DMS 273 (cell line): ENCODE results near the gene CORO2A.
A peak's percentile ranks its signal among the peaks of the same experiment; 100 is the strongest.
"Not testable (repeated sequence)": the region's sequence is repeated elsewhere in the genome, so short reads cannot be mapped to it uniquely, and the experiment has no call there.

Experiments used
- DNase-seq: peaks from one replicate; lab custom pipeline; 2025; ENCODE audit not compliant: unreplicated experiment; lab: John Stamatoyannopoulos, UW

Gene CORO2A

DNA sequence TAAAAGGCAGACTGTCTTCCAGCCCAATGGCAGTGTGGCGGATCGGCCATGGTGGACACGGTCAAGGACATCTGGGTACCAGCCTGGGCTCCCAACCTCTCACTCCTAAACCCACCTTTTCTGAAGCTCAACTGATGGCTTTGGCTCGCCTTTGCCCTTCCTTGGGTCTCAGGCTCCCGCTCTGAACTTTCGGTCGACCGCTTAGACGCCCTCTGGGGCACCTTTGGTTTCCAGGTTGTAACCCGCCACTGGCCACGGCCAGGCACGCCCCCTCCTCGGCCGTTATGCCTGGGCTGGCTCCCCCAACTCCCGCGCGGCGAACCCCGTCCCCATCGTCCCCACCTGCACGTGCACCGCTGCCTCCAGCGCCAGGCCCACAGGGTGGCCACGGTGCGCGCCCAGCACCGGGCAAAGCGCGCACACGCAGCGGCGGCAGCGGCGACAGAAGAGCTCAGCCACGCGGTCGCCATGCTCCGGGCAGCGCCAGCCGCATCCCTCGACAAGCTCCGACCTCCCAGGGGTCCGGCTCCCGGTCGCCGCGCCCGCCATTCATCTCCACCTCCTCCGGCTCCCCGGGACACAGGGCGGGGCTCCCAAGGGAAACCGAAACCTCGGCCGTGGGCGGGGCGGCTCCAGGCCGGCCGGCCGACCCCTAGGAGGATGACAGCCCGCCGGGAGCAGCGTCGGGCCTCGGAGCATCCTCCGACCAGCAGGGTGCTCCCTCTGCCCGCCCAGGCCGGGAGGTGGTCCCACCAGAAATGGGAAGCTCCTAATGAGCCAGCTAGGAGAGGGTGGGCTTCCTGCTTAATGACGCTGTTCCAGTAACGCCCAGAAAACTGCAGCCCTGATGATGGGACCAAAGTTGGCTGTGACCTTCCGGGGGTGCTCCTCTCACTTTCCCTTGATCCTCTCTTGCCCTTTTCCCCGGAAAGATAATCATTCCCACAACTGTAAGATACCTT is 73.5 kb downstream of the CORO2A start, which contains the start of gene TRIM14:
TSS of gene TRIM14 (minus strand) at position 583 of the 962 bp plus-strand sequence. CDS start at position 549, 34 bp downstream.
- DNase-seq: peak; percentile 82

DNA sequence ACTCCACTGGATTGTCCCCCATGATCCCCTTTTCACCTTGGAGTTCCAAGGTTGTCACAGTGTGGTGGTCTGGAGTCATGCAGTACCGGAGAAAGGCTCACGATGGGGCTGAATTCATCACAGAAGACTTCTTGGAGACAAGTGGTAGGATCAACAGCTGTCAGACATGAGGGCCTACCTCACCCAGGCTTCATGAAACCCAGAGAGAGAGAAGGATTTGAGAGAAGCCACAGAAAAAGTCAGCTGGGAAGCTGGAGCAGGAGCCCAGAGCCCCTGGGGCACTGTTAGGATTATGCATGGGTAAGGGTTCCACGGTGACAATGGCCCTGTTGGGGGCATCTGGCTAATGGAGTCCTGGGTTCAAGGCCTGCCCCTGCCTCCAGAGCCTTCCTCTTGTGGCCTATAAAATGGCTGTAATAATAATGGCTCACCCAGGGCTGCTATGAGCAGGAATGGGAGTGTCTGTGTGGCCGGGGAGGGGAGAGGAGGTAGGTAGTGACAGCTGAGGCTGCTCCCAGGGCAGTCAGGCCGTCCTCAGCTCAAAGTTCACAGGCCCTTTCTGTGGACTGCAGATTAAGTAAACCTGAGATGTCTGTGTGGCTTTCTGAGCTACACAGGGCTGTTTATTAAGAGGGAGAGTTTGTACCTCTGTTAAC is 74.3 kb downstream of the CORO2A start:
- DNase-seq: peak; percentile 72

DNA sequence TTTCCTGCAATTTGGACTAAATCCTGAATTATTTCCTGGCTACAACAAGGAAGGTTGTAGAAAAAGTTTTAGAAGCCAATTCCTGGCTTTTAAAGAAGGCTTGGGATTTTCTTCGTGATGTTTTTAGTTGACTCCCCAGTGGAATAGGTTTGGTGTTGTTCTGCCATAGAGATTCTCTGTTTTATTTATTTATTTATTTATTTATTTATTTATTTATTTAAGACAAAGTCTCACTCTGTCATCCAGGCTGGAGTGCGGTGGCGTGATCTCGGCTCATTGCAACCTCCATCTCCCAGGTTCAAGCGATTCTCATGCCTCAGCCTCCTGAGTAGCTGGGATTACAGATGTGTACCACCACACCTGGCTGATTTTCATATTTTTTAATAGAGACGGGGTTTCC is 75.3 kb downstream of the CORO2A start:
- not testable (repeated sequence) for DNase-seq

DNA sequence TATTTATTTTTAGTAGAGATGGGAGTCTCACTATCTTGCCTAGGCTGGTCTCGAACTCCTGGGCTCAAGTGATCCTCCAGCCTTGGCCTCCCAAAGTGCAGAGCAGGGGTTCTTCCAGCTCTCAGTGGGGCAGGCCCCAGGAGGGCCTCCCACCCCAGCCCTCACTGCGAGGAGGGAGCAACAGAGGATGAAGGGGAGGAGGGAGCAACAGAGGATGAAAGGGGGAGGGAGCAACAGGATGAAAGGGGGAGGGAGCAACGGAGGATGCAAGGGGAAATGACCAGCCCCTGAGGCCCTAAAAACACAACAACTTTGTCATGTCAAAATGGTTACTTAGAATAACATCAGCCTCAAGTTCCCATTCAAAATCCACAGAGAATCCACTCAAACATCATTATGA is 83.4 kb downstream of the CORO2A start:
- DNase-seq: no peak

DNA sequence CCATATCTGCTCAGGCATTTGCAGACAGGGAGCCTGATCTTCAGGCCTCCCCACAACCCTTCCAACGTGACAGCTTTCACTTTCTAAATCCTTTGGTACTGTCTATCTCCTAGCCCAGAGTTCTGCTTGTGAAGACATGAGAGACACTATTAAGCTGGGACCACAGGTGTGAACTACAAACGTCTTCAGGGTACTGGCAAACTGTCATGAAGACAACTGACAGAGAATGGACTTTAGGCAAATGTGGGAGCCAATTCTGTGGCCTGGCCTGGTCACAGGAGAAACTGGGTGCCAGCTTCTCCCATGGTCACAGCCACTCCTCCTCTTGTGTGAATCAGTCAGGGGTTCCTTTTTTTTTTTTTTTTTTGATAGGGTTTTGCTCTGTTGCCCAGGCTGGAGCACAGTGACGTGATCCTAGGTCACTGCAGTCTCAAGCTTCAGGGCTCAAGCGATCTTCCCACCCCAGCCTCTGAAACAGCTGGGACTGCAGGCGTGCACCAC is 83.9 kb downstream of the CORO2A start:
- DNase-seq: no peak

DNA sequence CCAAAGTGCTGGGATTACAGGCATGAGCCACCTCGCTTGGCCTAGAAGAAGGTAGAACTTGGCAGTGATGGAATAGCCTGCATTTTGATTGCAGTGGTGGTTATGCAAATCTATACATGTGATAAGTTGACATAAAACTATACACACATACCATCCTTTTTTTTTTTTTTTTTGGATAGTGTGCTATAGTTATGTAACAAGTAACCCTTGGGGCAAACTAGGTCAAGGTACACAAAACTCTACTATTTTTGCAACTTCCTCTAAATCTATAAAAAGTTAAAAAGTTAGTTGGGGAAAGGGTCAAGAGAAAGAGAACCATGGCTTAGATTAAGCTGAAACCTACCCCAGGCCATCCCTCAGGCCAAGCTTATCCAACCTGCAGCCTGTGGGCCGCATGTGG is 84.5 kb downstream of the CORO2A start:
- DNase-seq: no peak

DNA sequence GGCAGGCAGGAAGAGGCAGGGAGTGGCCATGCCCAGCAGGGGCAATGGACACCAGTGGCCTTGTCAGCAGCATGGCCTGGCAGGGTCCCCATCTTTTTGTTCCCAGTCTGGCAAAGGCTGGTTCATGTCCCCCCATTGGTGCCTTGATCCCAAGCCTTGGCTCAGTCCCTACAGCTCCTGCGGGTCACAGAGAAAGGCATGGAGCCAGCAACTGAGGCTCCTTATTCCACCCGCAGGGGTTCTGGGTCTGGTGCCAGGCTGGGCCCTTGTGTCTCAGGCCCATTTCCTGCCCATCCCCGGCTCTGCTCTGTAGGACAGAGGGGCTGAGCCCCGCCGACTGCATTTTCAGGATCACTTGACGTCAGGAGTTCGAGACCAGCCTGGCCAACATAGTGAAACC is 87.4 kb downstream of the CORO2A start:
- no peak for DNase-seq

DNA sequence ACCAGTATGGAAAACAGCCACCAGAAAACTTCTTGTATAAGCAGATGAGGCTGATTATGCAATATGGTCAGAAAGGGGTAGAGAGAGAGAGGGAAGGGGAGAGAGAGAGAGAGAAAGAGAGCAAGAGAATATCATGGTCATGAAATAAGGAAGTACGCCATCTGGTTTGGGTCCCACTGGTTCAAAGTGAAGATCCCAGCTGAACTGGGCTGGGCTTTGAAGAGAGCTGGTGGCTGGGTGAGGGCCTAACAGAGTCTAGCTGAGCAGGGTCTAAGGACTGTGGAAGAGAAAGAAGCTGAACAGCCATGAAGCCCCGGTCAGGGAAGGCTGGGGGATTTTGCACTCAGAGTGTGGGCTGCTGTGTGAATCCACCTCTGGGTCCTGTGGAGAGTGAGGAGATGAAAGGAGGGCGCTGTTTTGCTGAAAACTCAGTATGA is 88.0 kb downstream of the CORO2A start:
- no peak for DNase-seq

DNA sequence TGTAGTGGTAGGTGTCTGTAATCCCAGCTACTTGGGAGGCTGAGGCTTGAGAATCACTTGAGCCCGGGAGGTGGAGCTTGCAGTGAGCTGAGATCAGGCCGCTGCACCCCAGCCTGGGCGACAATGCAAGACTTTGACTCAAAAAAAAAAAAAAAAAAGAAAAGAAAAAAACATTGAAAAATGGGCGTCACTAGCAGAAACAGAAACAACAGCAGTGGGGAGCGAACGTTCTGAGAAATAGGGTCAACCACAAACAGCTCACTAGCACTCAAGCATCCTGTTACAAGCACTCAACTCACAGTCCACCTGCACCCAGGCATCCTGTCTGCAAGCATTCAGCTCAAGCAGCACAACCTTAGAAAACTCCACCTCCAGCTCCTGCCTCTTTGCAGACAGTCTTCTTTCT is 90.6 kb downstream of the CORO2A start:
- no peak for DNase-seq

DNA sequence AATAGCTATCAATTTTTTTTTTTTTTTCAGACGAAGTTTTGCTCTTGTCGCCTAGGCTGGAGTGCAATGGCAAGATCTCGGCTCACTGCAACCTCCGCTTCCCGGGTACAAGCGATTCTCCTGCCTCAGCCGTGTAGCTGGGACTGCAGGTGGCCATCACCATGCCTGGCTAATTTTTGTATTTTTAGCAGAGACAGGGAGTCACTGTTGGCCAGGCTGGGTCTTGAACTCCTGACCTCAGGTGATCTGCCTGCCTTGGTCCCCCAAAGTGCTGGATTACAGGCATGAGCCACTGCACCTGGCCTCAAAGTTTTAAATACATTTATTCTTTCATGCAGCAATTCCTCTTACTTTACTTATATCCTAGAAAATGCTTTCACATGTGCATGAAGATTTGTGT is 91.0 kb downstream of the CORO2A start:
- DNase-seq: no peak

DNA sequence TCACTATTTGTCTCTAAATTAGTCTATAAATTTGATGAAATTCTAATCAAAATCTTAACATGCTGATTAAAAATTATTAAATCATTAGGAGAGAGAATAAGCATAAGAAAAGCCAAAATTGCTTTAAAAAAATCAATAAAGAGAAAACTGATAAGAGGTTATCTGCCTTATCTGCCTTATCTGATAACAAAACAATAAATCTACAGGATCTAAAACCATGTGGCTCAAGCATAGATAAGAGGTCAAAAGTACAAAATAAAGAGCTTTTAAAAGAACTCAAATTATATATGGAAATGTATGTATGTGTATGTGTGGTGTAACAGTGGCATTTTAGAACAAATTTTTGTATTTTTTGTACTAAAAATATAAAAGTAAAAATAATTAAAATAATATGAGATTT is 92.0 kb downstream of the CORO2A start:
- no peak for DNase-seq

DNA sequence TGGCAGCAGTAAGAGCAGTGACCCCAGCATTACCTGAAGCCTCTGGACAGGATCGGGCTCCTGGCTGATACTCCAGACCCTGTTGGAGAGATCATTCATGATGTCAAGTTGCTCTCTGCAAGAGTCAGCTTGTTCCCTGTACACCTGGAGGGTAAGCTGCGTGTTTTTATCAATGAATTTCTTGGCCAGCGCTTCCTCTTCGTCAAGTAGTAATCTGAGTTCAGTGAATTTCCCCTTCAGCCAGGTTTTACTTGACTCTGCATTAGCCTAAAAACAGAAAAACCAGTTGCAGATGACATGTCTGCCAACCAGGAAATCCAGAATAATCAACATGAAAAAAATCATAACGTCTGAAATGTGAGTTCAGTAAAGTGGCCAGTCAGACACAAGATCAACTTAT is 92.5 kb downstream of the CORO2A start:
- DNase-seq: no peak

DNA sequence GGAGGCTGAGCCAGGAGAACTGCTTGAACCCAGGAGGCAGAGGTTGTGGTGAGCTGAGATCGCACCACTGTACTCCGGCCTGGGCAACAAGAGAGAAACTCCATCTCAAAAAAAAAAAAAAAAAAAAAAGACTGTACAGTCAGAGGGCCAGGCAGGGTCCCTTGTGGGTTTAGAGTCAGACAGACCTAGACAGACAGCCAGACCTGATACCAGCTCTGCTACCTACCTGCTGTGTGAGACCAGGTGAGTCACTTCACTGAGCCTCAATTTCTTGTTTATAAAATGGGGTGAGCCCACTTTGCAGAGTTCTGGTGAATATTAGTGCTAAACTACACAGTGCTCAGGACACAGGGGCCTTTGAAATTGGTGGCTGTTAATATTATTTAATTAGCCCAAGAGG is 93.1 kb downstream of the CORO2A start:
- no peak for DNase-seq

DNA sequence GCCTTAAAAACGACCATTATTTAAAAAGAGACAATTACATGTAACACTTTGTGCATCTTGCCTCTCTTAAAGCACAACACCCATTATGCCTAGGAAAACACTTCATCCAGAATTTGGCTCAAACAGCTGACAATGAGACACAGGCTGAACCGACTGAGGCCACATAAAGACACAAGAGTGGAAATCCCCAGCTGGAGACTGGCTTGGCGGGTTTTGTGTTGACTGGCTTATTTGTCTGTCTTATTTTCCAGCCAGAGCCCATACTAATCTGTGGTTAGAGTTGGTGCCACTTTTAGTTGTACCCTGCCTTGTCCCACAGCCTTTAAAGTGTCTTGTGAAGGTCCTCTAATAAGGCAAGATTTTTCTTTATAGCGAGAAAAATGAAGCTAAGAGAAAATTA is 94.6 kb downstream of the CORO2A start:
- no peak for DNase-seq

DNA sequence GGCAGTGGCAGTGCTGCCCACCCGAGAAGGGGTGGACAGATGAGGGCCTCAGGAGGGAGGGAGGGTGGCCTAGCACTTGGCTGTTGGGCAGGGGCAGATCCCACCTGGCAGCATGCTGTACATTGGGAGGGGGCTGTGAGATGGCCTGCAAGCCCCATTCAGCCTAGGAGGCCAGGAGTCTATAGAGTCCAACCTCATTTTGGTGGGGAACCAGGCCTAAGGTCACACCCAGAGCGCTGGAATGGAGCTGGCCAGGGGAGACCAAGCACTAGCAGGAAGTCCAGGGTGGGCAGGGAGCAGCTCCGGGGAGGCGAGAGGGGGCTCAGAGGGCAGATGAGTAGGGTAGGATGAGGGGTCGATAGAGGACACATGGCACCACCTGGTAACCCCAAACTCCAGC is 96.3 kb downstream of the CORO2A start:
- no peak for DNase-seq

DNA sequence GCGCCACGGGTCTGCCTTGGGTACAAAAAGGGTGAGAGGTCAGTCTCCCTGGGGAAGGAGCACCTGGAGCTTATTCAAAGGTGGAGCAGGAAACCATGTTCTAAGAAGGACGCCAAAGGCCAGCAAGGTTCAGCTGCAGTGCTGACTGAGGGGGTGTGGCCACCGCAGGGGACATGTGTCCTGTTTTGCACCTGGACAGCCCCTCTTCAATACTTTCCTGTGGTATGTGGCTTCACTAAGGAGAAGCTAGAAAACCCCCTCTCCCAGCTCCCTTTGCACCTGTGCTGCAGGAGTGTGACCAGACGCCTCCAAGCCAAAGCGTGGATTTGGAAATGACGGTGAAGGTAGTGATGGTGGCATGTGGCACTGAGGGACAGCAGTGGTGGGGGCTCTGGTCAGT is 97.0 kb downstream of the CORO2A start:
- DNase-seq: no peak

DNA sequence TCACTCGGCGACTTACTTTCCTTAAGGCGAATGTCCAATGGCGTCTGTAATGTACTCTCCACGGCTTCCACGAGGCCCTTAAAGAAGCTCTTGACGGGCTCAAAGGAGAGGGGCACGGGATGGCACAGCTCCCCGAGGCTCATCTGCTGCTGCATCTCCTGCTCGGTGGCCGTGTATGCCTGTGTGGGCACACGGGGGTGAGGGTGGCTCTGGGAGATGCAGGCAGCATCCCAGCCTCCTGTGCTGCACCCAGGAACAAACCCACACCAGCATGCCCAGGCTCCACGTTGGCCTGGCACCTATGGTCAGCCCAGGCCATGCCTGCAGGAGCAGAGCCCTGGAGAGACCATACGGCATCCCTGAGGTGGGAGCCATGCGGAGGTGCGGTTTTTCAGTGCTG is 97.6 kb downstream of the CORO2A start:
- DNase-seq: no peak

DNA sequence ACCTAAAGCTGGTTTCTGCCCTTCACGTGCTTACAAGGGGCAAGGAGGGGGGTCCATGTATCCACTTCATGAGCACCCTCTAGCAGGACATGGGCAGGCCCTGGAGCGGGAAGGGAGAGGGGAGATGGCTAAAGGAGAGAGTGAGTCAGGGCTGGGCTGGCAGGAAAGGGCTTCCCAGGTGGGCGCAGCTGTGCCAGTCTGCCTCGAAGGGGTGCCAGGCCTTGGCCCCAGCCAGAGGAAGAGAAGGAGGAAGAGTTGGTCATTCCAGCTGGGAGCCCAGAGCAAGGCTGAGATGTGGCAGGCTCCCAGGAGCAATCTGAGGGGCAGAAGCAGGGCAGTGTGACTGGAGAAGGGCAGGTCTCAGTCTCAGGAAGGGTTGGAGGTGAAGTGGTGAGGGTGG is 98.1 kb downstream of the CORO2A start:
- no peak for DNase-seq

DNA sequence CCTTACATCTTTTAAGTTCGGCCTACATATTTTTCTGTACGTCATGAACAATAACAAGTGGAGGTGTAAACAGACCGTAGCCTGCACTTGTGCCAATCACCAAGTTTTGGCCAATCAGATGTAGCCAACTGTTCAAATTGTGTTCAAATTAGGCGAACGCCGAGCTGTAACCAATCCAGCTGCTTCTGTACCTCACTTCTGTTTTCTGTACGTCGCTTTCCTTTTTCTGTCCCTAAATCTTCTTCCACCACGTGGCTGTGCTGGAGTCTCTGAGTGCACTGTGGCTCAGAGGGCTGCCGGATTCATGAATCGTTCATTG is 99.9 kb downstream of the CORO2A start:
- no peak for DNase-seq

DNA sequence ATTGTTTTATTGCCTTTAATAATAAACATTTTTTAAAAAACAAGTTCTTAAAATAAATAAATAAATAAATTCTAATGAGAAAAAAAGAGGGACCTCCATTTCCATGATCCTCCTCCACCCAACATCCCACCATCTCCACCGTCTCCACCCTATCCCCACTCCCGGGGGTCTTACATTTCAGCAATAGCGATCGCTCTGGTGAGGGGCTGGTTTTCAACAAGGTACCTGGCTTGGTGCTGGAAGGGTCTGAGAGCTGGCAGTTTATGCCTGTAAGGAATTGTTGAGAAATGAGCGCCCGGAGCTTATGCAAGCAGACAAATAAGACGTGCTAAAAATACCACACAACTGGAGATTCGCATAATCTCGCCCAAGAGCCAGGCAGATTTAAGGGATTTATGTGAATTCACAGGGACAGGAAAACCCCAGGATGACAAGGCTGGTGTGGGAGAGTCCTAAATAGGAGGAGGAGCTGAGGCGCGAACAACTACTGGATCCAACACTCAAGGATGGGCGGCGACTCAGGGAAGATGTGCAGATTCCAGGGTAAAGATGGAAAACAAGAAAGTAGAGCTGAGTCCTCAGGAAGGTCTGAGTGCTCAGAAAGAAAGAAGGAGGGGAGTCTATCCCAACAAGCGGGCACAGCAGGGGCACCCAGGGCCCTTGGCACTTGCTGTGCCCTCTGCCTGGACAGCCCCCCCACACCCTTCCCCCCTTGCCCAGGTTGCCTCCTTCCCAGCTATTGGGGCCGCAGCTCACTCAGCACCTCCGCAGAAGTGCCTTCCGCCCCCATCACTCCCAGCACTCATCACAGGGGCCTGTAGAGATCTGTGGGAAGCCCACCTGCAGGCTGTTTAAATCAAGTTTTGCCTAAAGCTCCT is 100.5 kb downstream of the CORO2A start:
- DNase-seq: no peak

DNA sequence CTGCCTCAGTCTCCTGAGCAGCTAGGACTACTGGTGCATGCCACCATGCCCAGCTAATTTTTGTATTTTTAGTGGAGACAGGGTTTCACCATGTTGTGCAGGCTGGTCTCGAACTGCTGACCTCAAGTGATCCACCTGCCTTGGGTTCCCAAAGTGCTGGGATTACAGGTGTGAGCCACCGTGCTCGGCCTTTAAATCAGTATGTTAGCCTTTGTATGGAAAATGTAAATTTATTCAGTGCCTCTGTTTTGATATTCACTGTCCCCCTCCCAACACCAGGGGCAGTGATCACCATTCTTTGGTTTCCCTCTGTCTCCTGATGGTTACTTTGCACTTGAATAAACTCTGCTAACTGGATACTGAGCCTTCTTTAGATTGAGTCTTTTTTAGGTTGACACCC is 101.8 kb downstream of the CORO2A start:
- DNase-seq: peak; percentile 23
